SK-N-MC (cell line): ENCODE measurements around the gene TRABD2B.

Source experiments
- EZH2 ChIP-seq: fragments of 200-600 bp; sonication (generic); IDR thresholded peaks from one replicate; pipeline ENCODE4 v1.6.1; 2017; ENCODE audit warnings: antibody characterized with exemption
- POLR2AphosphoS5 ChIP-seq: IDR thresholded peaks from 2 replicates; pipeline ENCODE4 v1.6.1; 2012; ENCODE audit warnings: mild to moderate bottlenecking, low read depth, low read length, borderline replicate concordance

- TF ChIP-seq POLR2AphosphoS5 = no peak
- TF ChIP-seq EZH2 = no peak
Observed at GRCh38 chr1:47805018-47805417, 192.2 kb downstream of the TRABD2B start.
